Heart left ventricle (tissue), 16 donors: ENCODE measurements around the gene HAPLN2. TPM values are rescaled to one million over a fixed set of nuclear protein-coding genes. Genes with fewer than 3 reads are reported as not detected.

Experiments
- ATAC-seq, 4 donors: fragments of 200-7000 bp; cut with Tn5 transposase; one replicate each; pipeline ENCODE4 v1.9.1; 2020 to 2022; ENCODE audit warnings: moderate library complexity in 4 of 4, mild to moderate bottlenecking in 3 of 4, moderate number of reproducible peaks in 1 of 4
- DNase-seq, 5 donors: peaks; one replicate each; pipeline ENCODE4 v3.0.0-alpha.2; 2020
- H3K27ac ChIP-seq, 12 donors: fragments of 200-600 bp; sonication (generic) in 4 of 12; one replicate each; pipeline versions ENCODE4 v1.5.0 to v1.8.0; 2016 to 2022; ENCODE audit warnings: mild to moderate bottlenecking in 2 of 12
- H3K27me3 ChIP-seq, 9 donors: fragments of 200-600 bp; sonication (generic) in 2 of 9; one replicate each; pipeline versions ENCODE4 v1.5.1 to v1.8.0; 2016 to 2022; ENCODE audit warnings: mild to moderate bottlenecking in 3 of 9
- H3K36me3 ChIP-seq, 9 donors: fragments of 200-600 bp; sonication (generic) in 2 of 9; one replicate each; pipeline versions ENCODE4 v1.5.0 to v1.8.0; 2018 to 2022; ENCODE audit warnings: mild to moderate bottlenecking in 2 of 9
- H3K4me1 ChIP-seq, 12 donors: fragments of 200-600 bp; sonication (generic) in 4 of 12; one replicate each; pipeline versions ENCODE4 v1.5.0 to v1.8.0; 2016 to 2022; ENCODE audit warnings: mild to moderate bottlenecking in 3 of 12
- H3K4me3 ChIP-seq, 12 donors: fragments of 200-600 bp; sonication (generic) in 4 of 12; one replicate each; pipeline versions ENCODE4 v1.5.0 to v1.8.0; 2017 to 2022; ENCODE audit warnings: mild to moderate bottlenecking in 9 of 12, moderate library complexity in 4 of 12
- H3K9me3 ChIP-seq, 12 donors: fragments of 200-600 bp; sonication (generic) in 4 of 12; one replicate each; pipeline versions ENCODE4 v1.5.0 to v1.8.0; 2016 to 2022; ENCODE audit warnings: mild to moderate bottlenecking in 1 of 12
- POLR2A ChIP-seq, 2 donors: fragments of 450-650 bp; IDR thresholded peaks; one replicate each; pipeline ENCODE4 v1.6.1; 2017; ENCODE audit warnings: antibody characterized with exemption in 2 of 2, mild to moderate bottlenecking in 2 of 2, moderate library complexity in 2 of 2
- WGBS, 4 donors: extraction: QIAGEN DNeasy Blood & Tissue Kit in 2 of 4; methylation state at CpG; one replicate each; pipeline versions ENCODE4 v1.1.5 to v1.1.7; 2013 to 2018; 5-methylcytosine and 5-hydroxymethylcytosine counted together
- intact Hi-C, 10 donors: fragments of 100-400 bp; cut with DNase I; formaldehyde crosslinking; loops; one replicate each; pipeline versions ENCODE4 v1.11.1 to v1.14.2; 2022
- polyA plus RNA-seq, 2 donors: library from polyadenylated mRNA; stranded (reverse); fragments of 200-250 nt; gene quantifications; one replicate each; pipeline ENCODE4 v1.2.3, GENCODE V29; 2013
- total RNA-seq, 9 donors: library from RNA; depleted of rRNA in 2 of 9; stranded (reverse); fragments of >200 nt in 2 of 9; fragmentation: NEBNext Ultra II Directional in 3 of 9; extraction: Animal tissue kit (Norgen Biotek cat#: 25700) in 3 of 9; gene quantifications; one replicate each; pipeline versions ENCODE4 v1.1.0 to v1.2.4, GENCODE V29; 2016 to 2023
- TF ChIP-seq, protein P1 (sequence below), 12 donors: fragments of 200-600 bp; sonication (generic) in 4 of 12; IDR thresholded peaks; one replicate each; pipeline versions ENCODE4 v1.5.0 to v1.8.0; 2018 to 2022; ENCODE audit warnings: antibody characterized with exemption in 12 of 12, mild to moderate bottlenecking in 5 of 12
- donor health status: ischemic (EF 13 %, LVEDD 7.1; RV severe dilation, severe dysfunction).
- donor health status: healthy with polysubstance abuse.
- donor health status: DM: no; HTN: yes; CAD: no.
- donor health status: DM: no; HTN: no; CAD: no.
- donor health status: ischemic (EF 25% LVEDD 6.9; RV normal size, moderate dysfunction).
- donor health status: ischemic (EF 25% LVEDD 5.7; RV mildly dilated, moderate dysfunction).
- donor health status: healthy.
- donor health status: DM: yes; HTN: yes; CAD: no.
- donor health status: ischemic (EF 35%, LVEDD 5.7; RV mildly dilated, moderate dysfunction).
- donor health status: nonischemic (EF 11% LVEDD 7.7; RV severe dilation, severe dysfunction).
- donor health status: DM: yes; HTN: yes; CAD: no.
- donor health status: PGD.
- donor health status: ischemic (EF 29% LVEDD 5.4; RV normal size, mild dysfunction).
- donor health status: nonischemic (EF 23%, LVEDD 6.1; RV moderate dilation, normal function).

The HAPLN2 gene
- total and polyA plus RNA-seq, 11 donors = 0.52 to 3.0 (median 1.1) TPM

DNA sequence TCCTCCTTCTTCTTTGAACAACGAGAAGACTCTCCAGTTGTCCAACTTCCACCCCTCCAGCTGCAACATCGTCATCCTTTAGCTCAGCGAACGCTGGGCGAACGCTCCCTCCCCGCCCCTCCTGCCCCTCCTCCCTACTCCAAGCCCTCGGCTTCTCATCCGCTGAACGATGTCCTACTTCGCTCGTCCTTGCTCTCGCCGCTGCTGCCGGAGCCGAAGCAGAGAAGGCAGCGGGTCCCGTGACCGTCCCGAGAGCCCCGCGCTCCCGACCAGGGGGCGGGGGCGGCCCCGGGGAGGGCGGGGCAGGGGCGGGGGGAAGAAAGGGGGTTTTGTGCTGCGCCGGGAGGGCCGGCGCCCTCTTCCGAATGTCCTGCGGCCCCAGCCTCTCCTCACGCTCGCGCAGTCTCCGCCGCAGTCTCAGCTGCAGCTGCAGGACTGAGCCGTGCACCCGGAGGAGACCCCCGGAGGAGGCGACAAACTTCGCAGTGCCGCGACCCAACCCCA, 22.6 kb downstream of the HAPLN2 start, which contains the start of gene BCAN:
Gene BCAN, plus strand, starts transcription at position 357 of the 504 bp plus-strand sequence. CDS start 3,938 bp downstream, outside the sequence.
- no peak for TF ChIP-seq POLR2A (IDR thresholded peaks at IDR 0.05)
- TF ChIP-seq, protein P1, sequence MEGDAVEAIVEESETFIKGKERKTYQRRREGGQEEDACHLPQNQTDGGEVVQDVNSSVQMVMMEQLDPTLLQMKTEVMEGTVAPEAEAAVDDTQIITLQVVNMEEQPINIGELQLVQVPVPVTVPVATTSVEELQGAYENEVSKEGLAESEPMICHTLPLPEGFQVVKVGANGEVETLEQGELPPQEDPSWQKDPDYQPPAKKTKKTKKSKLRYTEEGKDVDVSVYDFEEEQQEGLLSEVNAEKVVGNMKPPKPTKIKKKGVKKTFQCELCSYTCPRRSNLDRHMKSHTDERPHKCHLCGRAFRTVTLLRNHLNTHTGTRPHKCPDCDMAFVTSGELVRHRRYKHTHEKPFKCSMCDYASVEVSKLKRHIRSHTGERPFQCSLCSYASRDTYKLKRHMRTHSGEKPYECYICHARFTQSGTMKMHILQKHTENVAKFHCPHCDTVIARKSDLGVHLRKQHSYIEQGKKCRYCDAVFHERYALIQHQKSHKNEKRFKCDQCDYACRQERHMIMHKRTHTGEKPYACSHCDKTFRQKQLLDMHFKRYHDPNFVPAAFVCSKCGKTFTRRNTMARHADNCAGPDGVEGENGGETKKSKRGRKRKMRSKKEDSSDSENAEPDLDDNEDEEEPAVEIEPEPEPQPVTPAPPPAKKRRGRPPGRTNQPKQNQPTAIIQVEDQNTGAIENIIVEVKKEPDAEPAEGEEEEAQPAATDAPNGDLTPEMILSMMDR (IDR thresholded peaks at IDR 0.05) = no peak
- Histone ChIP-seq H3K27ac (no peak within 1 kb of the TSS), H3K9me3 (no peaks in the 10 kb centered on the region), H3K4me3 (peak within 1 kb of the TSS; percentile 14 to 51 (median 46)), H3K27me3 (peaks cover 24 to 92% (median 69%) of the 10 kb centered on the region in 9 donors), H3K4me1 (peaks cover 0 to 19% (median 13%) of the 10 kb centered on the region in 12 donors), H3K36me3 (no peaks in the 10 kb centered on the region)
- ATAC-seq (peak; percentile 49 to 74 (median 56)), DNase-seq (peak in 3 of 5 donors; percentile 41 to 60 (median 49))
- 0 to 4% (median 1%) methylated on average over 20 to 46 of the region's 46 CpGs for WGBS, 4 donors
- intact Hi-C loops = no loop called here

DNA sequence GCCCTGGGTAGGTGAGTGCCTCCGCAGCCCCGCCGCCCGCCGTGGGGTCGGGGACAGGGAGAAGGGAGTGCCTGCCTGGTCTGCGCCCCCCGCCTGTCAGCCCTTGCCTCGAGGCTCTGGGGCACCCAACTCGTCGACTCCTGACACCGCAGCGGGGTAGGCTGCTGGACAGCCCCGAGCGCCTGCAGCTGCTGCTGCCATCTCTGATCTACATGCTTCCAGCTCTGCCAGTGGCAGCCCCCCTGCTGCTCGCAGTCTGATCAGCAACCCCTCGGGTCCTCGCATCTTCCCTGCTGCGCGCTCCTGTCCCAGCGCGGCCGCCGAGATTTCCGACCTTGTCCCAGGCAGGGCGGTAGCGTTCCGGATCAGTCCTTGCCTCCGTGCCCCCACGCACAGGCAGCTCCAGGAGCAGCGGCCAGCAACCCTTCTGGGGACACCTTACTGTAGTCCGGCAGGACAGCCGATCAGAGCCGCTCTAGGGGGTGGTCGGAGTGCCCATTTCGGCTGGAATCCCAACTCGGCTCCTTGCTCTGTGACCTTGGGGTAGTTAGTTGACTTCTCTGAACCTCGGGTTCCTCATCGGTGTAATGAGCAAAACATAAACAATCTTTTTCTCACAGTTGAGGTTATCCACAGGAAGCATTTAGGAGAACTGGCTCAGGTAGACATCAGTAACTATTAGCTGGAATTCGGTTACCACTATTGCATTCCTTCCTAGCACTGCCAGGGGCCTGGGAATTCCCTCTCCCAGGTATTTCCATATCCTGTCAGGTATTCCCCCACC, 23.2 kb downstream of the HAPLN2 start:
- H3K36me3 ChIP-seq = no peaks in the 10 kb centered on the region
- TF ChIP-seq, protein P1 (IDR thresholded peaks at IDR 0.05) = no peak
- TF ChIP-seq POLR2A (IDR thresholded peaks at IDR 0.05) = no peak
- 16 to 57% (median 33%) methylated on average over 4 to 40 of the region's 40 CpGs for WGBS, 4 donors
- ATAC-seq (peak in 1 of 4 donors; percentile 14), DNase-seq (no peak)
- H3K27me3 ChIP-seq = peaks cover 20 to 92% (median 76%) of the 10 kb centered on the region in 9 donors
- intact Hi-C loops = no loop called here
- no peak overlapping the region for H3K27ac ChIP-seq
- H3K4me3 ChIP-seq = peak overlapping the region; percentile 14 to 51 (median 46)
- H3K4me1 ChIP-seq = peaks cover 0 to 19% (median 13%) of the 10 kb centered on the region in 12 donors
- no peaks in the 10 kb centered on the region for H3K9me3 ChIP-seq

DNA sequence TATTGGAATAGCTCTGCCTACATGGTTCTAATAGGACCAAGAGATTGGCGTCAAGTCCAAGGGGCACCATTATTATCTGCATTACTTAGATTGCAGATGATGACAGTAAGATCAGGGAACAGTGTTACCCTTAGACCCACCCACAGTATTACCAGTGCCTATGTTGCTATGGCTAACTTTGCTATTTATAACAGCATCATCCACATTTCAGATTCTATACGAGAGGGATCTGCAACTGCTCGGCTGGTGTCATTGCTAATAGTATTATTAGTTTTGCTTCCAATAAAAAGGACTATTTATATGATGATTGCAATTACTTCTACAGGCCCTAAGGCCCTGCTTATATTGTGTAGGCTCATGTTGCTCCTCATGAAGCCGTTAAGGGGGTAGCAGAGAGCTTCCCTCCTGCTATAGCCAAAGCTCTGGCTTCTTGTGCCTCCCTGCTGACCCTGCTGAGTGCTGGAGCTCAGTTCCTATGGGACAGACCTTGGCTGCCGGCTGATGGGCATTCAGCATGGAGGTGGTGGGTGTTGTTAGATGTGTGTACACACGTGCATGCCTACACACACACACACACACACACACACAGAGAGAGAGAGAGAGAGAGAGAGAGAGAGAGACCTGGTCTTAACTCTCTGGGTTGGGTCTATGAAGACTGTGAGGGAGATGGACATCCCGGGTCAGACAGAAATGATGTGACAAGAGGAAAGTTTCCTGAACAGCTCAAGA, 24.0 kb downstream of the HAPLN2 start:
- no peak overlapping the region for H3K4me3 ChIP-seq
- WGBS, 4 donors = 59 to 70% (median 68%) methylated on average over 6 to 7 of the region's 7 CpGs
- peaks cover 20 to 92% (median 70%) of the 10 kb centered on the region in 9 donors for H3K27me3 ChIP-seq
- ATAC-seq (no peak), DNase-seq (no peak)
- no peaks in the 10 kb centered on the region for H3K36me3 ChIP-seq
- no peak overlapping the region for H3K27ac ChIP-seq
- intact Hi-C loops = no loop called here
- peaks cover 0 to 19% (median 13%) of the 10 kb centered on the region in 12 donors for H3K4me1 ChIP-seq
- no peak for TF ChIP-seq POLR2A (IDR thresholded peaks at IDR 0.05)
- TF ChIP-seq, protein P1 (IDR thresholded peaks at IDR 0.05) = no peak
- no peaks in the 10 kb centered on the region for H3K9me3 ChIP-seq

DNA sequence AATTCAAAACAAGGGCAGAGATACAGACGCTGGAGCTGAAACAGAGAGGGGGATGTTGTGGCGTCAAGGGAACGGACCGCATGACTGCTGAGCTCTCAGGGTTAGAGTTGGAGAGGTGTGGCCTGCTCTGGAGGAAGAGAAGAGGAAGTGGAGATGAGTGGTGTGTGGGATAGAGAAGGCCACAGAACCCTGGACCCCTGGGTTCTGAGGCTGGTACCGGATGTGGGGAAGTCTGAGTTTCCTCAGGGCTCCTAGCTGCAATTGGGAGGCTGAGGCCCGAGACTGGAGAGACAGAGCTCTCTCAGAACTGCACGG, 24.5 kb downstream of the HAPLN2 start:
- no peaks in the 10 kb centered on the region for H3K9me3 ChIP-seq
- TF ChIP-seq, protein P1 (IDR thresholded peaks at IDR 0.05) = no peak
- no peak for TF ChIP-seq POLR2A (IDR thresholded peaks at IDR 0.05)
- intact Hi-C loops = no loop called here
- H3K27ac ChIP-seq = no peak overlapping the region
- WGBS, 4 donors = 64 to 86% (median 82%) methylated on average over 7 of the region's 7 CpGs
- H3K27me3 ChIP-seq = peaks cover 20 to 90% (median 67%) of the 10 kb centered on the region in 9 donors
- H3K4me3 ChIP-seq = no peak overlapping the region
- ATAC-seq (no peak), DNase-seq (no peak)
- H3K36me3 ChIP-seq = no peaks in the 10 kb centered on the region
- H3K4me1 ChIP-seq = peaks cover 0 to 19% (median 13%) of the 10 kb centered on the region in 12 donors
